HEK293 (cell line): ENCODE measurements around the gene CA10.

ENCODE experiments used
- EGR2 ChIP-seq: fragments of 450-650 bp; formaldehyde crosslinking; IDR thresholded peaks from 2 replicates; pipeline ENCODE4 v1.5.1; 2016; ENCODE audit warnings: low read depth, missing biosample characterization, missing genetic modification characterization
- GFI1B ChIP-seq: fragments of 450-650 bp; formaldehyde crosslinking; IDR thresholded peaks from 2 replicates; pipeline ENCODE4 v1.5.1; 2016; ENCODE audit warnings: missing biosample characterization, missing genetic modification characterization
- KLF9 ChIP-seq: fragments of 450-650 bp; formaldehyde crosslinking; IDR thresholded peaks from 2 replicates; pipeline ENCODE4 v1.5.1; 2016; ENCODE audit warnings: missing biosample characterization, missing genetic modification characterization, low read depth
- SCRT1 ChIP-seq: fragments of 450-650 bp; formaldehyde crosslinking; IDR thresholded peaks from 2 replicates; pipeline ENCODE4 v1.5.1; 2016; ENCODE audit warnings: missing biosample characterization, missing genetic modification characterization, borderline replicate concordance
- SETDB1 ChIP-seq: IDR thresholded peaks from one replicate; pipeline ENCODE4 v1.6.1; 2017; ENCODE audit warnings: mild to moderate bottlenecking, low read length, moderate library complexity, mixed read lengths; ENCODE audit not compliant: insufficient read length
- SP7 ChIP-seq: fragments of 450-650 bp; formaldehyde crosslinking; IDR thresholded peaks from 2 replicates; pipeline ENCODE4 v1.5.1; 2016; ENCODE audit warnings: missing biosample characterization, missing genetic modification characterization
- WT1 ChIP-seq: fragments of 450-650 bp; formaldehyde crosslinking; IDR thresholded peaks from 2 replicates; pipeline ENCODE4 v1.5.1; 2016; ENCODE audit warnings: missing biosample characterization, missing genetic modification characterization
- ZBTB48 ChIP-seq: fragments of 450-650 bp; formaldehyde crosslinking; IDR thresholded peaks from 2 replicates; pipeline ENCODE4 v1.5.1; 2016; ENCODE audit warnings: missing biosample characterization, missing genetic modification characterization
- ZFP37 ChIP-seq: fragments of 450-650 bp; formaldehyde crosslinking; IDR thresholded peaks from 2 replicates; pipeline ENCODE4 v1.5.1; 2016; ENCODE audit warnings: missing biosample characterization, missing genetic modification characterization
- ZNF10 ChIP-seq: fragments of 450-650 bp; formaldehyde crosslinking; IDR thresholded peaks from 2 replicates; pipeline ENCODE4 v1.5.1; 2017; ENCODE audit warnings: missing biosample characterization, missing genetic modification characterization
- ZNF121 ChIP-seq: fragments of 450-650 bp; formaldehyde crosslinking; IDR thresholded peaks from 2 replicates; pipeline ENCODE4 v1.5.1; 2016; ENCODE audit warnings: missing biosample characterization, missing genetic modification characterization
- ZNF155 ChIP-seq: fragments of 450-650 bp; formaldehyde crosslinking; IDR thresholded peaks from 2 replicates; pipeline ENCODE4 v1.5.1; 2016; ENCODE audit warnings: missing biosample characterization, missing genetic modification characterization
- ZNF211 ChIP-seq: fragments of 450-650 bp; formaldehyde crosslinking; IDR thresholded peaks from 2 replicates; pipeline ENCODE4 v1.5.1; 2016; ENCODE audit warnings: low read depth, missing biosample characterization, missing genetic modification characterization
- ZNF366 ChIP-seq: fragments of 450-650 bp; formaldehyde crosslinking; conservative IDR thresholded peaks from 2 replicates; pipeline ENCODE4 v1.5.1; 2016; ENCODE audit warnings: missing biosample characterization, missing genetic modification characterization
- ZNF37A ChIP-seq: fragments of 450-650 bp; IDR thresholded peaks from 2 replicates; pipeline ENCODE4 v1.5.1; 2018; ENCODE audit warnings: missing biosample characterization, missing genetic modification characterization
- ZNF404 ChIP-seq: fragments of 450-650 bp; formaldehyde crosslinking; IDR thresholded peaks from 2 replicates; pipeline ENCODE4 v1.5.1; 2017; ENCODE audit warnings: missing biosample characterization, missing genetic modification characterization
- ZNF48 ChIP-seq: fragments of 450-650 bp; formaldehyde crosslinking; IDR thresholded peaks from 2 replicates; pipeline ENCODE4 v1.5.1; 2016; ENCODE audit warnings: missing biosample characterization, missing genetic modification characterization
- ZNF555 ChIP-seq: fragments of 450-650 bp; formaldehyde crosslinking; conservative IDR thresholded peaks from 2 replicates; pipeline ENCODE4 v1.5.1; 2017; ENCODE audit warnings: missing biosample characterization, mild to moderate bottlenecking, missing genetic modification characterization, inconsistent platforms
- ZNF558 ChIP-seq: fragments of 450-650 bp; formaldehyde crosslinking; IDR thresholded peaks from 2 replicates; pipeline ENCODE4 v1.5.1; 2016; ENCODE audit warnings: missing biosample characterization, missing genetic modification characterization
- ZNF600 ChIP-seq: fragments of 450-650 bp; formaldehyde crosslinking; IDR thresholded peaks from 2 replicates; pipeline ENCODE4 v1.5.1; 2016; ENCODE audit warnings: missing biosample characterization, missing genetic modification characterization
- ZNF621 ChIP-seq: fragments of 450-650 bp; formaldehyde crosslinking; IDR thresholded peaks from 2 replicates; pipeline ENCODE4 v1.5.1; 2017; ENCODE audit warnings: missing biosample characterization, missing genetic modification characterization
- ZNF623 ChIP-seq: fragments of 450-650 bp; formaldehyde crosslinking; IDR thresholded peaks from 2 replicates; pipeline ENCODE4 v1.5.1; 2016; ENCODE audit warnings: missing biosample characterization, missing genetic modification characterization
- ZNF677 ChIP-seq: fragments of 450-650 bp; IDR thresholded peaks from 2 replicates; pipeline ENCODE4 v1.5.0; 2018; ENCODE audit warnings: missing biosample characterization, mild to moderate bottlenecking, missing genetic modification characterization, moderate library complexity
- ZNF76 ChIP-seq: fragments of 450-650 bp; formaldehyde crosslinking; IDR thresholded peaks from 2 replicates; pipeline ENCODE4; 2016; ENCODE audit warnings: low read depth, missing biosample characterization, missing genetic modification characterization, borderline replicate concordance
- ZNF777 ChIP-seq: fragments of 450-650 bp; formaldehyde crosslinking; IDR thresholded peaks from 2 replicates; pipeline ENCODE4 v1.5.1; 2017; ENCODE audit warnings: missing biosample characterization, missing genetic modification characterization, borderline replicate concordance
- ZNF785 ChIP-seq: fragments of 450-650 bp; formaldehyde crosslinking; IDR thresholded peaks from 2 replicates; pipeline ENCODE4 v1.5.1; 2016; ENCODE audit warnings: missing biosample characterization, missing genetic modification characterization
- TF ChIP-seq, protein P1 (sequence below): fragments of 450-650 bp; formaldehyde crosslinking; IDR thresholded peaks from 2 replicates; pipeline ENCODE4 v1.5.0; 2017; ENCODE audit warnings: missing biosample characterization, missing genetic modification characterization, borderline replicate concordance
- TF ChIP-seq, protein P2 (sequence below): fragments of 450-650 bp; formaldehyde crosslinking; IDR thresholded peaks from 2 replicates; pipeline ENCODE4 v1.5.1; 2017; ENCODE audit warnings: missing biosample characterization, missing genetic modification characterization
- TF ChIP-seq, protein P3 (sequence below): fragments of 450-650 bp; formaldehyde crosslinking; IDR thresholded peaks from 2 replicates; pipeline ENCODE4 v1.5.1; 2016; ENCODE audit warnings: missing biosample characterization, missing genetic modification characterization, low read depth
- TF ChIP-seq, protein P4 (sequence below): fragments of 450-650 bp; formaldehyde crosslinking; IDR thresholded peaks from 2 replicates; pipeline ENCODE4 v1.5.1; 2016; ENCODE audit warnings: missing biosample characterization, missing genetic modification characterization
- TF ChIP-seq, protein P5 (sequence below): fragments of 450-650 bp; IDR thresholded peaks from 2 replicates; pipeline ENCODE4 v1.5.1; 2018; ENCODE audit warnings: missing biosample characterization, mild to moderate bottlenecking, missing genetic modification characterization
- TF ChIP-seq, protein P6 (sequence below): fragments of 450-650 bp; formaldehyde crosslinking; IDR thresholded peaks from 2 replicates; pipeline ENCODE4 v1.5.1; 2017; ENCODE audit warnings: missing biosample characterization, missing genetic modification characterization

The CA10 gene

DNA sequence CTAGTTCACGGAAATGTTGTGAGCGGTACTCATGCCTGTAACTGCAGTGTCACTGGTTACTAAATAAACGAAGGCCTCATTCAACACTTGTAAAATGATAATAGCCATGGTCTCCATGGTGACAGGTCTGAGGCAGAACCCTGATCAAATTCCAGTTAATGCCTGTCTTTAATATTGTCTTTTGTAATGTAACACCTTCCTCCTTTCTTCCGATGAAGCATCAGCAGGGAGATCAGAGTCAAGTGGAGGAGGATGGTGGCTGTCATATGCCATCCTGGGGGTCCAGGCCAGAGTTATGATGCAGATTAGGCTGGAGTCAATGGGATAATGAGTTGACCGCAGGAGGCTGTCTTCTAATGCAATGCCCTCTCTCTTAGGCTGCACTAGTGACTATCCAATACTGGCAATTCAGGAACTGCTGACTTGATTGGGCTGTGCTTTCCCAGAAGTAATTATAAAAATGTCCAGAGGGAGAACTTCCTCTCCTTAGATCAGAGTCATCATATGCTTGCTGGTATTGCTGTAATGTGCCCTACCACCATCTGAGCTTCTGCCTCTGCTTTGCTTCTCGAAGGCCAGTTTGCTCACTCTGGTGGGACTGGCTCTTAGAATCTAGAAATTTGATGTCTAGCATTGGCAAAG, 419.1 kb downstream of the CA10 start (continued):
- TF ChIP-seq ZNF404 (tag by site-specific recombination) (no peak), EGR2 (tag by site-specific recombination) (no peak), ZNF677 (no peak), ZNF155 (no peak), ZNF623 (tag by site-specific recombination) (no peak), ZNF777 (tag by site-specific recombination) (no peak), ZNF121 (tag by site-specific recombination) (no peak), ZNF48 (tag by site-specific recombination) (no peak), GFI1B (no peak), ZBTB48 (no peak), ZFP37 (tag by site-specific recombination) (no peak), WT1 (peak; percentile 89), ZNF211 (tag by site-specific recombination) (no peak), ZNF10 (tag by site-specific recombination) (peak; percentile 63), SP7 (no peak), ZNF555 (tag by site-specific recombination) (no peak), ZNF37A (tag by site-specific recombination) (no peak), SCRT1 (tag by site-specific recombination) (no peak), ZNF600 (tag by site-specific recombination) (peak; percentile 74), SETDB1 (no peak), ZNF785 (tag by site-specific recombination) (no peak), ZNF76 (tag by site-specific recombination) (no peak), KLF9 (tag by site-specific recombination) (no peak), ZNF558 (tag by site-specific recombination) (no peak), ZNF621 (tag by site-specific recombination) (no peak), ZNF366 (tag by site-specific recombination) (peak; percentile 54; the same call in 1 of the 2 replicates)
- TF ChIP-seq, protein P1, sequence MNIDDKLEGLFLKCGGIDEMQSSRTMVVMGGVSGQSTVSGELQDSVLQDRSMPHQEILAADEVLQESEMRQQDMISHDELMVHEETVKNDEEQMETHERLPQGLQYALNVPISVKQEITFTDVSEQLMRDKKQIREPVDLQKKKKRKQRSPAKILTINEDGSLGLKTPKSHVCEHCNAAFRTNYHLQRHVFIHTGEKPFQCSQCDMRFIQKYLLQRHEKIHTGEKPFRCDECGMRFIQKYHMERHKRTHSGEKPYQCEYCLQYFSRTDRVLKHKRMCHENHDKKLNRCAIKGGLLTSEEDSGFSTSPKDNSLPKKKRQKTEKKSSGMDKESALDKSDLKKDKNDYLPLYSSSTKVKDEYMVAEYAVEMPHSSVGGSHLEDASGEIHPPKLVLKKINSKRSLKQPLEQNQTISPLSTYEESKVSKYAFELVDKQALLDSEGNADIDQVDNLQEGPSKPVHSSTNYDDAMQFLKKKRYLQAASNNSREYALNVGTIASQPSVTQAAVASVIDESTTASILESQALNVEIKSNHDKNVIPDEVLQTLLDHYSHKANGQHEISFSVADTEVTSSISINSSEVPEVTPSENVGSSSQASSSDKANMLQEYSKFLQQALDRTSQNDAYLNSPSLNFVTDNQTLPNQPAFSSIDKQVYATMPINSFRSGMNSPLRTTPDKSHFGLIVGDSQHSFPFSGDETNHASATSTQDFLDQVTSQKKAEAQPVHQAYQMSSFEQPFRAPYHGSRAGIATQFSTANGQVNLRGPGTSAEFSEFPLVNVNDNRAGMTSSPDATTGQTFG (tag by site-specific recombination): no peak
- TF ChIP-seq, protein P2, sequence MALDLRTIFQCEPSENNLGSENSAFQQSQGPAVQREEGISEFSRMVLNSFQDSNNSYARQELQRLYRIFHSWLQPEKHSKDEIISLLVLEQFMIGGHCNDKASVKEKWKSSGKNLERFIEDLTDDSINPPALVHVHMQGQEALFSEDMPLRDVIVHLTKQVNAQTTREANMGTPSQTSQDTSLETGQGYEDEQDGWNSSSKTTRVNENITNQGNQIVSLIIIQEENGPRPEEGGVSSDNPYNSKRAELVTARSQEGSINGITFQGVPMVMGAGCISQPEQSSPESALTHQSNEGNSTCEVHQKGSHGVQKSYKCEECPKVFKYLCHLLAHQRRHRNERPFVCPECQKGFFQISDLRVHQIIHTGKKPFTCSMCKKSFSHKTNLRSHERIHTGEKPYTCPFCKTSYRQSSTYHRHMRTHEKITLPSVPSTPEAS (tag by site-specific recombination): no peak
- TF ChIP-seq, protein P3, sequence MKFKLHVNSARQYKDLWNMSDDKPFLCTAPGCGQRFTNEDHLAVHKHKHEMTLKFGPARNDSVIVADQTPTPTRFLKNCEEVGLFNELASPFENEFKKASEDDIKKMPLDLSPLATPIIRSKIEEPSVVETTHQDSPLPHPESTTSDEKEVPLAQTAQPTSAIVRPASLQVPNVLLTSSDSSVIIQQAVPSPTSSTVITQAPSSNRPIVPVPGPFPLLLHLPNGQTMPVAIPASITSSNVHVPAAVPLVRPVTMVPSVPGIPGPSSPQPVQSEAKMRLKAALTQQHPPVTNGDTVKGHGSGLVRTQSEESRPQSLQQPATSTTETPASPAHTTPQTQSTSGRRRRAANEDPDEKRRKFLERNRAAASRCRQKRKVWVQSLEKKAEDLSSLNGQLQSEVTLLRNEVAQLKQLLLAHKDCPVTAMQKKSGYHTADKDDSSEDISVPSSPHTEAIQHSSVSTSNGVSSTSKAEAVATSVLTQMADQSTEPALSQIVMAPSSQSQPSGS: no peak
- TF ChIP-seq, protein P4, sequence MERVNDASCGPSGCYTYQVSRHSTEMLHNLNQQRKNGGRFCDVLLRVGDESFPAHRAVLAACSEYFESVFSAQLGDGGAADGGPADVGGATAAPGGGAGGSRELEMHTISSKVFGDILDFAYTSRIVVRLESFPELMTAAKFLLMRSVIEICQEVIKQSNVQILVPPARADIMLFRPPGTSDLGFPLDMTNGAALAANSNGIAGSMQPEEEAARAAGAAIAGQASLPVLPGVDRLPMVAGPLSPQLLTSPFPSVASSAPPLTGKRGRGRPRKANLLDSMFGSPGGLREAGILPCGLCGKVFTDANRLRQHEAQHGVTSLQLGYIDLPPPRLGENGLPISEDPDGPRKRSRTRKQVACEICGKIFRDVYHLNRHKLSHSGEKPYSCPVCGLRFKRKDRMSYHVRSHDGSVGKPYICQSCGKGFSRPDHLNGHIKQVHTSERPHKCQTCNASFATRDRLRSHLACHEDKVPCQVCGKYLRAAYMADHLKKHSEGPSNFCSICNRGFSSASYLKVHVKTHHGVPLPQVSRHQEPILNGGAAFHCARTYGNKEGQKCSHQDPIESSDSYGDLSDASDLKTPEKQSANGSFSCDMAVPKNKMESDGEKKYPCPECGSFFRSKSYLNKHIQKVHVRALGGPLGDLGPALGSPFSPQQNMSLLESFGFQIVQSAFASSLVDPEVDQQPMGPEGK (tag by site-specific recombination): peak; percentile 53
- TF ChIP-seq, protein P5, sequence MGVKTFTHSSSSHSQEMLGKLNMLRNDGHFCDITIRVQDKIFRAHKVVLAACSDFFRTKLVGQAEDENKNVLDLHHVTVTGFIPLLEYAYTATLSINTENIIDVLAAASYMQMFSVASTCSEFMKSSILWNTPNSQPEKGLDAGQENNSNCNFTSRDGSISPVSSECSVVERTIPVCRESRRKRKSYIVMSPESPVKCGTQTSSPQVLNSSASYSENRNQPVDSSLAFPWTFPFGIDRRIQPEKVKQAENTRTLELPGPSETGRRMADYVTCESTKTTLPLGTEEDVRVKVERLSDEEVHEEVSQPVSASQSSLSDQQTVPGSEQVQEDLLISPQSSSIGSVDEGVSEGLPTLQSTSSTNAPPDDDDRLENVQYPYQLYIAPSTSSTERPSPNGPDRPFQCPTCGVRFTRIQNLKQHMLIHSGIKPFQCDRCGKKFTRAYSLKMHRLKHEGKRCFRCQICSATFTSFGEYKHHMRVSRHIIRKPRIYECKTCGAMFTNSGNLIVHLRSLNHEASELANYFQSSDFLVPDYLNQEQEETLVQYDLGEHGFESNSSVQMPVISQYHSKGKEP: peak; percentile 36; the same call in 1 of the 2 replicates
- TF ChIP-seq, protein P6, sequence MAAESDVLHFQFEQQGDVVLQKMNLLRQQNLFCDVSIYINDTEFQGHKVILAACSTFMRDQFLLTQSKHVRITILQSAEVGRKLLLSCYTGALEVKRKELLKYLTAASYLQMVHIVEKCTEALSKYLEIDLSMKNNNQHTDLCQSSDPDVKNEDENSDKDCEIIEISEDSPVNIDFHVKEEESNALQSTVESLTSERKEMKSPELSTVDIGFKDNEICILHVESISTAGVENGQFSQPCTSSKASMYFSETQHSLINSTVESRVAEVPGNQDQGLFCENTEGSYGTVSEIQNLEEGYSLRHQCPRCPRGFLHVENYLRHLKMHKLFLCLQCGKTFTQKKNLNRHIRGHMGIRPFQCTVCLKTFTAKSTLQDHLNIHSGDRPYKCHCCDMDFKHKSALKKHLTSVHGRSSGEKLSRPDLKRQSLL: no peak
